ENCODE results near the gene GFPT2.
"Not testable (repeated sequence)": the region's sequence is repeated elsewhere in the genome, so short reads cannot be mapped to it uniquely, and the experiment has no call there.

GFPT2 gene

DNA sequence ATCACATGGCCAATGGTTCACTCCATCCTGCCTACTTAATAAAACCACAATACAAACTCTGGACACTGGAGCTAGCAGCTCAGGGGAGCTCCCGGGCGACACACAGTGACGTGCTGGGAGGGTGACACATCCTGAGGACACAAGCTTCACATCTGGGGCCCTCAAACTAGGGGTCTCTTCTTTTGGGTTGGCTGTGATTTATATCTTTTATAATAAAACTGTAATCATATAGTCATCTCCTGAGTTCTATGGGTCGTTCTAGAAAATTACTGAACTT is 49.2 kb downstream of the GFPT2 start:
- DNase-seq (ENCODE audit: low spot score) = no peak

DNA sequence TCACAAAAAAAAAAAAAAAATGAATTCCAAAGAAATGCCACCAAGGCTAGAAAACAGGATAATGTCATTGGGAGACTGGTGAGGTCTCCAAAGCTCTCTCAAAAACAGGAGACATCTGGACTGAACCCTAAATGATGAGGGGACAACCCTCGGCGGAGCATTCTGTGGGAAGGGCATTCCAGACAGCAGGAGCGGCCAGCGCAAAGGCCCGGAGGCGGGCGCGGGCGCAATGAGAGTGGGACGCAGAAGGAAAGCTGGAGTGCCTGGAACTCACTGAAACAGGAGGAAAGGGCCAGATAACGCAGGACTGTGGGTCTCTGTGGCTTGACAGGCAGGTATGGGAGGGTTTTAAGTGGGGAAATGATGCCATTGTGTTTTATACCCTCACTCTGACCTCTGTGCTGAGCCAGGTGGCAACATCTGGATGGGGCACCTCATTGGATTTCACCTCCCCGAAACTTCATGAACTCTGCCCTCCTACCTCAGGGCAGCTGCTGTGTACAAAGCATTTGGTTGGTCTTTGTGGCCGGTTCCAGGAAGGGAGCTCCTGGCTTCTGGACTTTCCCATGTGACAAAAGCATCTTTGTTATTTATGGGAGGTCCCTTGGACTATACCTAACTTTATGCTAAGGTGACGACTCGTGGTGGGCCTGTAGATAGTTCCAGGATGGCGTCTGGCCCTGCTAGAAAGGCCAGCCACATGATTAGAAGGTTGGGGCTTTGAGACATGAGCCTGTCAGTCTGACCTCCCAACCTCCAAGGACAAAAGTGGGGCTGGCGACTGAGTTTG is 49.7 kb downstream of the GFPT2 start:
- DNase-seq (ENCODE audit: low spot score) = no peak

DNA sequence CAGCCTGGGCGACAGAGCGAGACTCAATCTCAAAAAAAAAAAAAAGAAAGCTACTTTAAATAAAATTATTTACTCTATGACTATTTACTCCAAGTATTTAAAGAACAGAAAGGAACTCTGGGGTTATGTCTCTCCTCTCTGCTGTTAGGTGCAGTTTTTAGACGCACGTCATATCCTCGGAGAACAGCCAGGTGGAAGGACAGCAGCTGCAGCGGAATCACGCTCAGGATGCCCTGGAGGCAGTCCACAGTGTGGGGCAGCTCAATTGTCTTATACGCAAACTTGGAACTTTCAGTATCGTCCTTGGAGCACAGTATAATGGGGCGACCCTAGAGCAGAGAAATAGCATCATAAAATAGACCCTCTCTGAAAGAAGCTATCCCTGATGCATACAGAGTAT is 50.9 kb downstream of the GFPT2 start:
- no peak for DNase-seq (ENCODE audit: low spot score)

DNA sequence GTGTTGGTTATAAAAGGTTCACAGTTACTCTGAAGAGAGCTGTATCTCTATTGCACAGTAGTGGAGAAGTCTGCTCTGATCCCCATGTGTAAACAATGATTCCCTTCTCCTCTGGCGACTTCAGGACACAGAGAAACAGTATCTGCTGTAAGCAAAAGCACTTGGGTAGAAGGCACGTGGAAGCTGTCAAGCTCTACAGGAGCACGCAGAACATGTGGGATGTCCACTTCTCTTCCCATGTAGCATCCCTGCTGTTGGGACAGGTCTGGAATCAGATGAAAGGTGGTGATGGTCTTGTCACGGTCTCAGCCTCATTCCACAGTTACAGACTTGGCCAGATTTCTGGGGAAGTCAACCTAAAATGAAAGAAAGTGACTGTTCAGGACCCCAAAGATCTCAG is 51.9 kb downstream of the GFPT2 start:
- DNase-seq (ENCODE audit: low spot score) = no peak

DNA sequence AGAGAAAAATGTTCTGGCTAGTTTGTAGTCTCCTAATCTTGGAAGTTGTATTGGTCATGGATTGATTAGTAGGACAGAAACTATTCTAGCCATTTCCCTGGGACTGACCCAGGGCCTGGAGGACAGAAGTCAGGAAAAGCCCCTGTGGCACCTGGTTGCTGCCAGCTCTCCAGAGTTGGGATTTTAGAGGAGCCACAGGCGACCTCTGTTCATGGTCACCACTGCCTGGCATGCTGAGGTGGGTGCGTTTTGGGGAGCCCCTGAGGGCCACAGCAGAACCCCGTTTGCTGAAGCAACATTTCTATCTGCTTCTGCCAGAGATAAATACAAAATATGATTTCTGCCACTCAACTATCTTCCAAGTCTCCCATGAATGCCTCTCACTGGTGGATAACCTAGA is 53.6 kb downstream of the GFPT2 start:
- DNase-seq (ENCODE audit: low spot score) = no peak

DNA sequence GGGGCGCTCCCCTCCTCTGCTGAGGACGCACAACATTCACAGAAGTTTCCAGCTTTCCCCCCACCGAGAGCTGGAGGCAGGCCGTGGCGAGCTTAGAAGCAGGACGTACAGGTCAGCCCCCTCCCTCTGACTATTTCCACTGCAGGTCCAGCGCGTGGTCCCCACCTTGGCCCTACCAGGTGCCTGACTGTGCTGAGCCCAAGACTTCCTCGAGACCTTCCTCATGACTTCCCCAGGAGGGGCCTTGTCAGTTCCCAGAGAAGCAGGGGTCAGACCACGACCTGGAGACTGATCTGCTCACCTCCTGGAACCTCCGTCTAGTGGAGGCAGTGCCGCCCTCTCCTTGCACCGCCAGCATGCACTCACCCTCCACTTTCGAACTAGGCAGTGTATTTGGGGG is 54.1 kb downstream of the GFPT2 start:
- not testable (repeated sequence) for DNase-seq (ENCODE audit: low spot score)

DNA sequence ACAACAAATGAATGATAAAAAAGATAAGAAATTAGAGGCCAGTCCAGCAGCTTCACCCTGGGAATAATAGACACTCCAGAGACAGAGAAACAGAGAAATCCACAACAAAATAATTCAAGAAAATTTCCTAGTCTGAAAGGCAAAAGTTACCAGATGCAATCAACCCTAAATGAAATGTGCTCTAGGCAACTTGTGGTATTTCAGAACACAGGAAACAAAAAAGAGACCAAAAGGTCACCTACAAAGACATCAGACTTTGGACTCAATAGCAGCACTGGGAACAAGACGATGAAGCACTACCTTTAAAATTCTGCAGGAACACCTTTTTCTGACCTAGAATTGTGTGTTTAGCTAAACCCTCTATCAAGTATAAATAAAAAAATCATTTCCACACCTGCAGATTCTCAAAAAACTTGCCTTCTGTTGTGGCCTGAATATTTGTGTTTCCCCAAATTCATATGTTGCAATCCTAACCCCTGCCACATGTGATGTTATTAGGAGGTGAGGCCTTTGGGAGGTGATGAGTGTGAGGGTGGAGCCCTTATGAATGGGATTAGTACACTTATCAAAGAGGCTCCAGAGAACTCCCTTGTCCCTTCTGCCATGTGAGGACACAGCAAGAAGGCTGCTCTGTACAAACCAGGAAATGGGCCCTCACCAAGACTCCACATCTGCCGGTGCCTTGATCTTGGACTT is 55.4 kb downstream of the GFPT2 start:
- DNase-seq (ENCODE audit: low spot score) = no peak

DNA sequence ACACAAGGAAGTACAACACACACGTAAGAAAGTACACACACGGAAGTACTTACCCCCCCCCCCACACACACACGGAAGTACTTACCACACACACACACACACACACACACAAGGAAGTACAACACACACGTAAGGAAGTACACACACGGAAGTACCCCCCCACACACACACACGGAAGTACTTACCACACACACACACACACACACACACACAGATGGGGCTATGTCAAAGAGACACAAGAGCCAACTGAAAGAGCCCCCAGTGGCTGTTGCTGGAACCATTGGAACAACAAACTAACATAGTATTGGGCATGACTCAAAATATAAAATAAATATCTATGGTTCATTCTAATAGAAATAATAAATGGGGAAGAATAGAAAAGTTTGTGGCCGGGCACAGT is 56.4 kb downstream of the GFPT2 start:
- DNase-seq (ENCODE audit: low spot score) = no peak

DNA sequence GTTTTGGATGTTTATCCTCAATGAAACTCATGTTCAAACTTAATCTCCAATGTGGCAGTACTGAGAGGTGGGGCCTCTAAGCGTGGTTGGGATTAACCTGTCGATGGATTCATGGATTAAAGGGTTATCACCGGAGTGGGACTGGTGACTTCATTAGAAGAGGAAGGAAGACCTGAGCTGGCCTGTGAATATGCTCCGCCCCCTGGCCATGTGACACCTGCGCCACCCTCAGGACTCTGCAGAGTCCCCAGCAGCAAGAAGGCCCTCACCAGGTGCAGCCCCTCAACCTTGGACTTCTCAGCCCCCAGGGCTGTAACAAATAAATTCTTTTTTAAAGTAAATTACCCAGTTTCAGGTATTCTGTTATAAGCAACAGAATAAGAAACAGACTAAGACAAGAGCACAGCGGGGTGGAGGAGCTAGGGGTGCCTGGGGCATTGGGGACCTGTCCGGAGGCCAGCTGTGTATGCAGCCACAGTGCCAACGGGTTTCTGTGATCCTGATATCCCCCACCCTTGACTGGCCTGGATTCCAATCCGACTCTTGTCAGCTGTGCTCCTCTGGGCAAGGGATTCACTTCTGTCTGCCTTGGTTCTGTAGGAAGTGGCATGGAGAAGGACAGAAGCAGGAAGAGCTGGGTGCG is 58.1 kb downstream of the GFPT2 start:
- no peak for DNase-seq (ENCODE audit: low spot score)

DNA sequence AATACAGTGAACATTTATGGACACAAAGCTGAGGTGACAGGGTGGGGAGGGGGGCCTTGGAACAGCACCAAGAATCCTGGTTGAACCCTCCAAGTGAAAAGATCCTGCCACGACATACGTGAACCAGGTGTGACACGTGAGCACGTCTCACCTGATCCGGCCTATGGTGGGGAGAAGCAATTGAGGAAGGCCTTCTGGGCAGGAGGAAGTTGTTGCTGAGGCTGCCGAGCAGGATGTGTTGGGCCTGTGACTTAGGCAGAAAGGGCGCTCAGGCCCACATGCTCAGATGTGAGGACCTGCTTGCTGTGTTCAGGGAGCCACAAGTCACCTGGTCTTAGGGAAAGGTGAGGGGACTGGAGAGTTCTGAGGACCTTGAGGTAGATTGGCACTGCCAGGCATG is 58.7 kb downstream of the GFPT2 start:
- DNase-seq (ENCODE audit: low spot score) = peak; percentile 8

DNA sequence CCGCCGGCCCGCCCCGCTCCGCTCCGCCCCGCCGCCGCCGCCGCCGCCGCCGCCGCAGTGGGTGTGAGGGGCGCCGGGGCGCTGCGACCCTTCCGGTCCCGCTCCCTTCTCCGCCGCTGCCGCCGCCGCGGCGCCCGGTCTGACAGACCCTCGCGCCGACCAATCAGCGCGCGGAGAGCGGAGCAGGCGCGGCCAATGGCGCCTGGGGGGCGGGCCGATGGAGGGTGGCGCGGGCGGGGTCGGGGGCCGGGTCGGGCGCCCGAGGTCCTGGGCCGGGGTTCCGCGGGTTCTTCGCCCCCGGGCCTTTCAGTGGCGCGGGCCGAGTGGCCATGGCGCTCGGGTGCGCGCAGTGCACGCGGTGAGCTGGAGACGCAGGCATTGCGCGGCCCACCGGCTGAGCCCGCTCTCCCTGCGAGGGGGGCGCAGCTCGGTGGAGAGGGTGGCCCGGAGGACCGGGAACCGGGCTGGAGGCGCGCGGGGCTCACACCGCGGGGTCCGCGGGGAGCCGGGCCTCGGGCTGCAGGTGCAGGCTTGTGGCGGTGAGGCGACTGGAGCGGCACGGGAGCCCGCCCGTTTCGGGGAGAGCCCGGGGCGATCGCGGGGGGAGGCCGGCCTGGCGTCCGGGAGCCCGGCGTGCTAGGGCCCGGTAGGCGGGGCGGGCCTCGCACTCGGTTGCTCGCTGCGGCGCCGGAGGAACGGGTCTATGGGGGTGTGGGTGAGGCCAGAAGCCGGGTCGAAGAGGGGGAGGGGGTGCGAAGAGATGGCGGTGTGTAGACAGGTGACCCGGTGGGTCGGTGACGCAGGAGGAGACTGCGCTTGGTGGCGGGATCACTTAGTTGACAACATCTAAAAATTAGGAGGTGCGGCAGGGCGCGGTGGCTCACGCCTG is 60.9 kb downstream of the GFPT2 start, which contains the start of gene MAPK9:
TSS of gene MAPK9 (minus strand) at position 141 of the 889 bp plus-strand sequence. CDS start 11,522 bp downstream, outside the sequence.
- DNase-seq (ENCODE audit: low spot score) = peak; percentile 95

DNA sequence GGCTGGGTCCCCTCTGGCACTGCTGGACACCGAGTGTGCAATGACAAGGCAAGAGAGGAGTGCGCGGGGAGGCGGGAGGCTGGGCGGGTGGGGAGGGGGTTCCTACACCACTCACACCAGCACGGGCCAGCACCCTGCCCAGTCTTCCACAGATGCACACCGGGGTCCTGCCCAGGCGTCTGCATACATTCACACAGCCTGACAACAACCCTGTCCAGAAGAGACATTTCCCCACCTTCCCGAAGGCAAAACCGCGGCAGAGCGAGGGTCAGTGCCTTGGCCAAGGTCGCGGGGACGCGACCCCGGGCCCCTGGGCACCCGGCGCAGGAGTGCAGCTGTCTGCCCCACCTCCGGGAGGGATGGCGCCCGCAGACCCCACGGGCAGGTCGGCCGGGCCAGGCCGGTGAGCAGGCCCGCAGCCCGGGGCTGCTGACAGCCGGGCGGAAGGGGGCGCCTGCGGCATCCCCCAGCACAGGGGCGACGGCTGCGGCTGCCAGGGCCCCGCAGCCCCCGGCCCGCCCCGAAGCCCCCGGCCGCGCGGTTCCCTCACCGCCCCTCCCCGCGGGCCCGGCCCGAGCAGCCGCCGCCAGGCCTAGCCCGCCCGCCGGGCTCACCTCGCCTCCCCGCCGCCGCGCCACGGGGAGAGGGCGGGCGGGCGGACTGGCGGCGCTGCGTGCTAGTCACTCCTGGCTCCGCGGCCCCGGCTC is 61.7 kb downstream of the GFPT2 start:
- peak; percentile 60 for DNase-seq (ENCODE audit: low spot score)

DNA sequence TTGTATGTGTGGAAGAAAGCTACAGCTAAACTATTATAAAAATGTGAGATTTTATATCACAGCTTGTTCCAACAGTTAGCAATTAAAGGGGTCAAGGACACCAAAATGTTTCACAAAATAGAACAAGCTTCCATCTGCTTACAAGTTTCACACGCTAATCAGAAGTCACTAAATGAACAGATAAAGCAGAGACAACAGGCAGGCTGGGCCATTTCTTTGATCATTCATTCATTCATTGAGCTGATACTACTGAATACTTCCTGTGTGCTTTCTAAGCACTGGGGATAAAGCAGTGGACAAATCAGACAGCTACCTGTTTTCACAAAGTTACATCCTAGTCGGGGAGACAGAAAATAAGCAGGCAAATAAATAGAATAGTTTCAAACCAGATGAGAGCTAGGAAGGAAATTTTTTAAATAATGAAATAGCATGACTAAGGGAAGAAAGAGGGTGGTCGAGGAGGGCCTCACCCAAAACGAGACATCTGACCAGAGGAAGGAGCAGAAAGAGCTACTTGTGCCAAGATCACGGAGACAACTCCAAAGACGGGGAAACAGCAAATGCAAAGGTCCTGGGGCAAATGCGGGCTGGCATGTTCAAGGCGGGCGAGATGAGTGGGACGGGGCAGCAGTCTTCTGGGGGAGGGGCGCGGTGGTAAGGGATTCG is 62.4 kb downstream of the GFPT2 start:
- no peak for DNase-seq (ENCODE audit: low spot score)

DNA sequence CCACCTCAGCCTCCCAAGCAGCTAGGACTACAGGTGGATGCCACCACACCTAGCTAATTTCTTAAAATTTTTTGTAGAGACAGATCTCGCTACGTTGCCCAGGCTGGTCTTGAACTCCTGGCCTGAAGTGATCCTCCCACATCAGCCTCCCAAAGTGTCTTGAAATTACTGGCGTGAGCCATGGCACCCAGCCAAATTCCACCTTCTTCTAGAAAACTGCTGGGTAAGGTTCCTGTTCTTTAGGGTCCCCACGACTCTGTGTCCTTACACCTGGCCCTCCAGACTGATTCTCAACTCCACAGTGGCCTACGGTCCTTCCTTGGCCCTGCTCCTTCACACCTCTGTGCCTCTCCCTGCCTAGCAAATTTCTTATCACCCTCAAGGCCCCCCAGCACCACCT is 63.2 kb downstream of the GFPT2 start:
- no peak for DNase-seq (ENCODE audit: low spot score)

DNA sequence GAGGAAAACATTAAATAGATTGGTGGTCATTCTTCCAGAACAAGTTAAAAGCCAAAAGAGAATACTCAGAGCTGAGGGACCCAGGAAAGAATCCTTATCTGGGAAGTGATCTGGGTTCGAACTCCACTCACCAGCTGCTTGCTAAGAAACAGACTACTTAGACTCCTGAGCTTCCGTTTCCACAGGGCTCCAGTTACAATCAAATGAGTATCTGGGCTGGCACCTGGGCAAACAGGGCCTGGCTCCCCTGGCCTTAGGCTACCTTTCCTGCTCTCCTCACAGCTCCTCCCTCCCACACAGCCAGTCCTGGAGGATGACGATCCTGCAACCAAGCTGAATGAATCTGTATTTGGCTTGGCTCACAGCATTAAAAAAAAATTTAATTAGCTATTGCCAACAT is 63.7 kb downstream of the GFPT2 start:
- DNase-seq (ENCODE audit: low spot score) = no peak

DNA sequence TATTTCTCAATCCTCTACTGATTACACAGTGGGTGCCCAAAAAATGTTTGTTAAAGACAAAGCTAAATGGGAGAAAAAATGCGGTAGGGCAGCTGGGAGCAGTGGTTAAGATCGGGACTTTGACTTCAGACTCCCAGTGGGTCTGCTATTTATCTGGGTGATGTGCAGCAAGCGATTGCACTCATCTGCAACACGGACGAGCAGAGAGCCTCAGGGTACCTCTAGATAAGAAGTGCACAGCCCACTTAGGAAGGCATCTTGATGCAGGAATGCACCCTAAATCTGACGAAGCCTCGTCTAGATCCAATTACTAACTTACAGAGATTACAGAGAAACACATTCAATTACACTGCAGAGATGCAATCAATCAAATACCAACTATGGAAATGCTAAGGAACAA is 65.3 kb downstream of the GFPT2 start:
- DNase-seq (ENCODE audit: low spot score) = no peak

DNA sequence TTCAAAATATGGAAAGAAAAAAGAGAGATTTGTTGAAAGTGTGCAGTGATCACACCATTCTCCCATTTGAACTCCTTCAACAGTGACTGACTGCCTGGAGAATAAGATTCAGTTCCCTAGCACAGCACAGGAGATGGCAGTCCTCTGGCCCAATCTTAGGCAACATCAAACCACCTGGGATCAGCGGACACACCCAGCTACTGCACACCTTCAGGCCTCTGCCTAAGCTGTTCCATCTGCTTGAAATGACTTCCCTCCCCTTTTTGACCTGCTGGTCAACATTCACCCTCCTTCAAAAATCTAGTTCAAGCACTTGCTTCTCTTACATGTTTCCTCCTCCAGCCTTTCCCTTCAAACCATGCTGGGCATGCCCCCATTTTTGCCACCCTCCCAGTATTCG is 65.7 kb downstream of the GFPT2 start:
- DNase-seq (ENCODE audit: low spot score) = no peak

DNA sequence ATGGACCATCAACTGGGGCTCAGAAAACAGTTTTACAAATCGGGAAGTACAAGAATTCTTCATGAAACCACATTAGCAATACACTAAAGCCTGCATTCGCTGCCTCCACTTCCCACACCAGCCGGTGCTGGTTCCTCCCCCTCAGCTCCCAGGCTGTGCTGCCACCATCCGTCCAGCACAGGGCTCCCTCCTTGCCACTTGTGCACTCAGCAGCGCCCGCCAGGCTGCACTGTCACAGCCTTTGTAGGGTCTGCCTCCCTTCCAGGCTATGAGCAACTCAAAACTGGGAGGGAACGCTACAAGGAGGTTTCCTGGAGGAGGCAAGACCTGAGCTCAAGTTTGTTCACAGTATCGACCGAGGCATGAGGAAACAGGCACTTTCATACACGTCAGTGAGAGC is 69.0 kb downstream of the GFPT2 start:
- DNase-seq (ENCODE audit: low spot score) = no peak

DNA sequence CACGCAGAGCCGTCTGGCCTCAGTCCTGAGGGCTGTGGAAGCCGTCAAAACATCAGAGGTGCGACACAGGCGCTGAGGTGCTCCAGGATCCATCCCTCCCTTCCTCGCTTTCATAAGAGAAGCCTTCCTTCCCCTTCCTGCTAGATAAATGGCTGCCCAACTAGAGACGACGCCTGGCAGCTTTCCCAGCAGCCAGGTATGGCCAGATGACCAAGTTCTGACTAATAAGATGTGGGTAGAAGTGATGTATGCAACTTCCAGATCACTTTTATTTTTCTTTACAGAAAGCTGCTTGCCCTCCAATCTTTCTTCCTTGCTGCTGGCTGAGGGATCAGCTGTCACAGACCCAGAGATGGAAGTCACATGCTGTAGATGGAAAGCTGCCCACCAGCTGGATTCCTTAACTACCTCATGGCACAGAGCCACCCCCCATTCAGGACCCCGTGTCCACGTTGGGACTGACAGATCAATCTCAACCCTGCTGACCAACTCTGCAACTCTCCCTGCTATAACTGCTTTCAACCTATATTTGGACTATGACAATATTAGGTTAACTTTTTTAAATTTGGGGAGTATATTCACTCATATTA is 70.0 kb downstream of the GFPT2 start:
- DNase-seq (ENCODE audit: low spot score) = no peak

DNA sequence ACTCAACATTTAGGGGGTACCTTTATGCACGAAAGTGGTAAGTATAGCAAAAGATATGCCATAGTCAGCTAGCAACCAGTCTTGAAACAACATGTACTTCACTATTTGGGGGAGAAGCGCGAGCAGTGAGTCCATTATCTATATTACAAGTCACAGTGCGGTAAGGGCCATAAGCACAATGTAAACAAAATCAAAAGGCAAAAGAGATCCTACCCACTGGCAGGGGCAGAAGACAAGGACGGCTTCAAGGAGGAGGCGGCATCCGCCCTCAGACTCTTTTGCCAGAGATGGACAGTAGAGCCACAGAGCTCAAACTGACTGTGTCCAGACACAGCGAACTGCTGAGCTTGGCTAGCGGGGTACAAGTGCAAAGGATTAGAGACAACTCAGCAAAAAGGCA is 70.9 kb downstream of the GFPT2 start:
- DNase-seq (ENCODE audit: low spot score) = no peak

DNA sequence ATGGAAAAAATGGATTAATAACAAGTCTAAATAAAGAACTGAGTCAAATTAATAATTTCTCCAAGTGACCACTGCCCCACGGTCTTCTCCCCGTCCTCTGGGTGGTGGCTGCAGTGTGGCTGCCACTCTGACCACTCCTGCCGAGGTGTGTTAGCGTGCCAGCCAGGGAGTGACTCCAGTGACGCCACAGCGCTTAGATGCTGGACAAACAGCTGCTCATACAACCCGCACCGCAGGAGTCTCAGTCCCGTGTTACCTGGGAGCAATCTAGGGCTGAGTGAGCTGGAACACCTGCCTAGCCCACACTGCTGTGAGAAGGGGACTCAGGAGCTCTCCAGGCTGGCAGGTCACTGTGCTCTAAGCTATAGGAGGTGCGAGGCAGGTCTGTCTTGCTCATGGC is 71.4 kb downstream of the GFPT2 start:
- DNase-seq (ENCODE audit: low spot score) = no peak
